ENCODE measurements around the gene PRDM15.

- TF ChIP-seq CTCF (IDR thresholded peaks at IDR 0.05; ENCODE audit: low read depth, low read length, missing input control) (no peak), MAX (IDR thresholded peaks at IDR 0.05) (no peak), TAF1 (conservative IDR thresholded peaks at IDR 0.05) (no peak), RAD21 (IDR thresholded peaks at IDR 0.05) (no peak)
- TF ChIP-seq, protein P1, sequence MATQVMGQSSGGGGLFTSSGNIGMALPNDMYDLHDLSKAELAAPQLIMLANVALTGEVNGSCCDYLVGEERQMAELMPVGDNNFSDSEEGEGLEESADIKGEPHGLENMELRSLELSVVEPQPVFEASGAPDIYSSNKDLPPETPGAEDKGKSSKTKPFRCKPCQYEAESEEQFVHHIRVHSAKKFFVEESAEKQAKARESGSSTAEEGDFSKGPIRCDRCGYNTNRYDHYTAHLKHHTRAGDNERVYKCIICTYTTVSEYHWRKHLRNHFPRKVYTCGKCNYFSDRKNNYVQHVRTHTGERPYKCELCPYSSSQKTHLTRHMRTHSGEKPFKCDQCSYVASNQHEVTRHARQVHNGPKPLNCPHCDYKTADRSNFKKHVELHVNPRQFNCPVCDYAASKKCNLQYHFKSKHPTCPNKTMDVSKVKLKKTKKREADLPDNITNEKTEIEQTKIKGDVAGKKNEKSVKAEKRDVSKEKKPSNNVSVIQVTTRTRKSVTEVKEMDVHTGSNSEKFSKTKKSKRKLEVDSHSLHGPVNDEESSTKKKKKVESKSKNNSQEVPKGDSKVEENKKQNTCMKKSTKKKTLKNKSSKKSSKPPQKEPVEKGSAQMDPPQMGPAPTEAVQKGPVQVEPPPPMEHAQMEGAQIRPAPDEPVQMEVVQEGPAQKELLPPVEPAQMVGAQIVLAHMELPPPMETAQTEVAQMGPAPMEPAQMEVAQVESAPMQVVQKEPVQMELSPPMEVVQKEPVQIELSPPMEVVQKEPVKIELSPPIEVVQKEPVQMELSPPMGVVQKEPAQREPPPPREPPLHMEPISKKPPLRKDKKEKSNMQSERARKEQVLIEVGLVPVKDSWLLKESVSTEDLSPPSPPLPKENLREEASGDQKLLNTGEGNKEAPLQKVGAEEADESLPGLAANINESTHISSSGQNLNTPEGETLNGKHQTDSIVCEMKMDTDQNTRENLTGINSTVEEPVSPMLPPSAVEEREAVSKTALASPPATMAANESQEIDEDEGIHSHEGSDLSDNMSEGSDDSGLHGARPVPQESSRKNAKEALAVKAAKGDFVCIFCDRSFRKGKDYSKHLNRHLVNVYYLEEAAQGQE (IDR thresholded peaks at IDR 0.05), result no peak
Observed at GRCh38 chr21:41835711-41836154, 43.4 kb downstream of the PRDM15 start.

All from liver (tissue), 3 donors.